ENCODE measurements around the gene CROCC. TPM values are rescaled to one million over a fixed set of nuclear protein-coding genes. Genes with fewer than 3 reads are reported as not detected.

CROCC gene
- total RNA-seq, 1 donor from 2014 or later: 40.1 TPM

- Mint-ChIP-seq H3K36me3 (no peaks in the 10 kb centered on the region), H3K9me3 (no peaks in the 10 kb centered on the region), H3K4me3 (no peak overlapping the region), H3K27me3 (no peaks in the 10 kb centered on the region), H3K27ac (no peak overlapping the region), H3K4me1 (ENCODE audit: unreplicated experiment) (peaks cover 25% of the 10 kb centered on the region)
- DNase-seq (ENCODE audit: extremely low spot score, unreplicated experiment): no peak
- TF ChIP-seq, protein P1, sequence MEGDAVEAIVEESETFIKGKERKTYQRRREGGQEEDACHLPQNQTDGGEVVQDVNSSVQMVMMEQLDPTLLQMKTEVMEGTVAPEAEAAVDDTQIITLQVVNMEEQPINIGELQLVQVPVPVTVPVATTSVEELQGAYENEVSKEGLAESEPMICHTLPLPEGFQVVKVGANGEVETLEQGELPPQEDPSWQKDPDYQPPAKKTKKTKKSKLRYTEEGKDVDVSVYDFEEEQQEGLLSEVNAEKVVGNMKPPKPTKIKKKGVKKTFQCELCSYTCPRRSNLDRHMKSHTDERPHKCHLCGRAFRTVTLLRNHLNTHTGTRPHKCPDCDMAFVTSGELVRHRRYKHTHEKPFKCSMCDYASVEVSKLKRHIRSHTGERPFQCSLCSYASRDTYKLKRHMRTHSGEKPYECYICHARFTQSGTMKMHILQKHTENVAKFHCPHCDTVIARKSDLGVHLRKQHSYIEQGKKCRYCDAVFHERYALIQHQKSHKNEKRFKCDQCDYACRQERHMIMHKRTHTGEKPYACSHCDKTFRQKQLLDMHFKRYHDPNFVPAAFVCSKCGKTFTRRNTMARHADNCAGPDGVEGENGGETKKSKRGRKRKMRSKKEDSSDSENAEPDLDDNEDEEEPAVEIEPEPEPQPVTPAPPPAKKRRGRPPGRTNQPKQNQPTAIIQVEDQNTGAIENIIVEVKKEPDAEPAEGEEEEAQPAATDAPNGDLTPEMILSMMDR (conservative IDR thresholded peaks at IDR 0.05): no peak
Observed at GRCh38 chr1:16905110-16905867, 16.4 kb upstream of the CROCC start.

DNA sequence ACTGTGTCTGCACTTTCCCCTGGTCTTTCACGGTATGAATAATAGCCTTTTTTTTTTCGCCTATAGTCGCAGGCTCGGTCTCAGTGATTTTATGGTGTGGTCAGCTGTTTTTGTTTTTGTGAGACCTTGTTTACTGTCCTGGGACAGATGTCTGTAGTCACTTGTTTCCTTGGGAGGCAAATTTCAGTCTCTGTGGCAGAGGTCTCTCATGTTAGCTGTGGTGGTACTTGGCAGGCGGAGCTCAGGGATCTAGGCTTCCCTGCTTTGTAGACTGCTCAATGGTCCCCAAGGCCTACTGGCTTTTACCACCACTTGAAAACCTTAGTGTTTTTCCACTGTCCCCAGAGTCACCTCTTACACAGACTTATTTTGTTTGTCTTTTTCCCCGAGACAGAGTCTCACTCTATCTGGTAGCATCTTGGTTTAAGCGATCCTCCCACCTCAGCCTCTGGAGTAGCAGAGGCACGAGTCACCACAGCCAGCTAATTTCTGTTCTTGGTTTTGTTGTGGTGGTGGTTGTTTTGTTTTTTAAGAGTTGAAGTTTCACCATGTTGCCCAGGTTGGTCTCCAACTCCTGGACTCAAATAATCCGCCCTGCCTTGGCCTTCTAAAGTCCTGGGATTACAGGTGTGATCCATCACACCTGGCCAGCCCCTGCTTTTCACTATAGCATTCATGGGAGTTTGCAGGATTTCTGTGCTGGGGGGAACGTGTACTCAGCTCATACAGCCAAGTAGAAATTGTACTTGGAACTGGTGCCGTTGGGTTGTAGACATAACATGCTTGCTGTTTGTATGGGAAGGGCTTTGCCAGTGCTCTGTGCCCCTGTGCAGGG is 15.6 kb upstream of the CROCC start:
- no peaks in the 10 kb centered on the region for H3K27me3 Mint-ChIP-seq
- H3K4me1 Mint-ChIP-seq (ENCODE audit: unreplicated experiment): peaks cover 19% of the 10 kb centered on the region
- H3K4me3 Mint-ChIP-seq: no peak overlapping the region
- H3K36me3 Mint-ChIP-seq: no peaks in the 10 kb centered on the region
- no peaks in the 10 kb centered on the region for H3K9me3 Mint-ChIP-seq
- no peak for DNase-seq (ENCODE audit: extremely low spot score, unreplicated experiment)
- TF ChIP-seq, protein P1 (conservative IDR thresholded peaks at IDR 0.05): no peak
- no peak overlapping the region for H3K27ac Mint-ChIP-seq

DNA sequence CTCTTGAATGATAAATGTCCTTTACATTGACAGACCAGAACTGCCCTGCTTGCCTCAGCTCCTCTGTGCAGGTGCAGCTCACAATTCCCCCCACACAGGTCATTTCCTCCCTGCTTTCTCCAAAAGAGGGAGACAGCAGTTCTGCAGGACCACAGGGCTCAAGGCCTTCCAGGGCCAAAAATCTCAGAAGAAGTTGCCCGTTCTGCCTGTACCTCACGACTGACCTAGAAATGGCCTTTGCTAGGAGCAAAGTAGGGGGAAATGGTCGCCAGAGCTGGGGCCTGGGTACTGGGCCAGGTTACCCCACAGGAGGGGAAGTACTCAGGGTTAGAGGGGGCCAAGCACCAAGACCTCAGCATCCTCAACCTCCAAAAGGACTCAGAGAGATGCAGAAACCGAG is 14.9 kb upstream of the CROCC start:
- Mint-ChIP-seq H3K27me3 (no peaks in the 10 kb centered on the region), H3K9me3 (no peaks in the 10 kb centered on the region), H3K4me3 (no peak overlapping the region), H3K36me3 (no peaks in the 10 kb centered on the region), H3K4me1 (ENCODE audit: unreplicated experiment) (peaks cover 19% of the 10 kb centered on the region), H3K27ac (no peak overlapping the region)
- no peak for DNase-seq (ENCODE audit: extremely low spot score, unreplicated experiment)
- TF ChIP-seq, protein P1 (conservative IDR thresholded peaks at IDR 0.05): no peak

GRCh38 chr1:16907870-16908758 is 13.6 kb upstream of the CROCC start:
- Mint-ChIP-seq H3K4me1 (ENCODE audit: unreplicated experiment) (peaks cover 17% of the 10 kb centered on the region), H3K4me3 (no peak overlapping the region), H3K27ac (peak overlapping the region; percentile 13), H3K9me3 (no peaks in the 10 kb centered on the region), H3K36me3 (no peaks in the 10 kb centered on the region), H3K27me3 (no peaks in the 10 kb centered on the region)
- TF ChIP-seq, protein P1 (conservative IDR thresholded peaks at IDR 0.05): no peak
- no peak for DNase-seq (ENCODE audit: extremely low spot score, unreplicated experiment)

All from type B pancreatic cell (in vitro differentiated cells).